Aorta (tissue), 5 donors: ENCODE data around the gene SIDT1. TPM values are rescaled to one million over a fixed set of nuclear protein-coding genes. Genes with fewer than 3 reads are reported as not detected.
A peak's percentile ranks its signal among the peaks of the same experiment; 100 is the strongest.

Source experiments
- ATAC-seq: fragments of 200-7000 bp; cut with Tn5 transposase; one replicate; pipeline ENCODE4 v1.9.1; 2022; ENCODE audit warnings: moderate library complexity; ENCODE audit not compliant: low FRiP score
- DNase-seq, 2 donors: peaks; one replicate each; pipeline ENCODE4 v3.0.0-alpha.2; 2020
- H3K27ac ChIP-seq, 2 donors: one replicate each; pipeline ENCODE4 v1.5.1; 2013; ENCODE audit warnings: low read length in 2 of 2, mild to moderate bottlenecking in 2 of 2, moderate library complexity in 2 of 2, control low read depth in 1 of 2, inconsistent platforms in 1 of 2, low read depth in 1 of 2
- H3K27me3 ChIP-seq, 2 donors: one replicate each; pipeline ENCODE4 v1.6.1; 2013; ENCODE audit warnings: control low read depth in 1 of 2, low read length in 1 of 2, mild to moderate bottlenecking in 1 of 2, moderate library complexity in 1 of 2; ENCODE audit not compliant: insufficient read depth in 2 of 2, control insufficient read depth in 1 of 2
- H3K36me3 ChIP-seq, 2 donors: one replicate each; pipeline ENCODE4 v1.6.1; 2013; ENCODE audit warnings: control low read depth in 1 of 2, low read length in 1 of 2, mild to moderate bottlenecking in 1 of 2; ENCODE audit not compliant: insufficient read depth in 2 of 2, control insufficient read depth in 1 of 2
- H3K4me1 ChIP-seq, 2 donors: one replicate each; pipeline ENCODE4 v1.6.1; 2013; ENCODE audit warnings: low read length in 2 of 2, control low read depth in 1 of 2, mild to moderate bottlenecking in 1 of 2, moderate library complexity in 1 of 2; ENCODE audit not compliant: insufficient read depth in 2 of 2, control insufficient read depth in 1 of 2
- H3K4me3 ChIP-seq, 2 donors: one replicate each; pipeline ENCODE4 v1.5.1; 2013; ENCODE audit warnings: low read length in 2 of 2, control low read depth in 1 of 2, mild to moderate bottlenecking in 1 of 2
- H3K9me3 ChIP-seq: one replicate; pipeline ENCODE4 v1.6.1; 2013; ENCODE audit warnings: mild to moderate bottlenecking, low read length; ENCODE audit not compliant: control insufficient read depth
- WGBS, 2 donors: extraction: QIAGEN DNeasy Blood & Tissue Kit; methylation state at CpG; one replicate each; pipeline ENCODE4 v1.1.7; 2013; 5-methylcytosine and 5-hydroxymethylcytosine counted together
- intact Hi-C, 2 donors: fragments of 100-400 bp; cut with DNase I; formaldehyde crosslinking; loops; one replicate each; pipeline versions ENCODE4 v1.14.2 to v1.15.0; 2022
- polyA plus RNA-seq, 2 donors: library from polyadenylated mRNA; stranded (reverse); fragments of 200-250 nt; gene quantifications; one replicate each; pipeline ENCODE4 v1.2.3, GENCODE V29; 2013
- total RNA-seq, 2 donors: library from RNA; stranded (reverse); fragmentation: NEBNext Ultra II Directional; extraction: Animal tissue kit (Norgen Biotek cat#: 25700); gene quantifications; one replicate each; pipeline ENCODE4 v1.2.1, GENCODE V29; 2021
- donor health status: healthy with polysubstance abuse.
- donor health status: Bipolar disorder and iron deficiency.
- donor health status: DM: no; HTN: no; CAD: no.
- donor health status: DM: no; HTN: no; CAD: no.
- donor health status: DM: yes; HTN: yes; CAD: no.

SIDT1 gene
- total and polyA plus RNA-seq, 4 donors, result 0.08 to 3.8 (median 2.4) TPM

- H3K27ac ChIP-seq, result no peak overlapping the region
- WGBS, 2 donors, result 49 to 52% methylated on average over 5 of the region's 5 CpGs
- no peak overlapping the region for H3K4me3 ChIP-seq
- ATAC-seq, result peak; percentile 34
- no peaks in the 10 kb centered on the region for H3K36me3 ChIP-seq
- DNase-seq, result no peak
- no peaks in the 10 kb centered on the region for H3K9me3 ChIP-seq
- peaks cover 0 to 2% of the 10 kb centered on the region in 2 donors for H3K27me3 ChIP-seq
- no peaks in the 10 kb centered on the region for H3K4me1 ChIP-seq
- intact Hi-C loops, result no loop called here
Observed at GRCh38 chr3:113614402-113614801, 82.0 kb downstream of the SIDT1 start.

- ATAC-seq (no peak), DNase-seq (peak; percentile 60 to 77)
- peaks cover 0 to 2% of the 10 kb centered on the region in 2 donors for H3K27me3 ChIP-seq
- intact Hi-C loops, result no loop called here
- no peak overlapping the region for H3K27ac ChIP-seq
- H3K9me3 ChIP-seq, result no peaks in the 10 kb centered on the region
- H3K4me3 ChIP-seq, result no peak overlapping the region
- H3K4me1 ChIP-seq, result no peaks in the 10 kb centered on the region
- 10 to 11% methylated on average over 4 of the region's 4 CpGs for WGBS, 2 donors
- H3K36me3 ChIP-seq, result no peaks in the 10 kb centered on the region
Observed at GRCh38 chr3:113615976-113616375, 83.6 kb downstream of the SIDT1 start.

- WGBS, 2 donors, result 88 to 92% methylated on average over 2 of the region's 2 CpGs
- Histone ChIP-seq H3K27ac (no peak overlapping the region), H3K36me3 (no peaks in the 10 kb centered on the region), H3K4me1 (no peaks in the 10 kb centered on the region), H3K4me3 (no peak overlapping the region), H3K9me3 (no peaks in the 10 kb centered on the region), H3K27me3 (no peaks in the 10 kb centered on the region)
- ATAC-seq (no peak), DNase-seq (no peak)
- intact Hi-C loops, result no loop called here
Observed at GRCh38 chr3:113617726-113618125, 85.4 kb downstream of the SIDT1 start.

GRCh38 chr3:113620091-113620490, 87.7 kb downstream of the SIDT1 start:
- Histone ChIP-seq H3K27me3 (no peaks in the 10 kb centered on the region), H3K9me3 (no peaks in the 10 kb centered on the region), H3K4me1 (no peaks in the 10 kb centered on the region), H3K36me3 (no peaks in the 10 kb centered on the region), H3K4me3 (no peak overlapping the region), H3K27ac (no peak overlapping the region)
- ATAC-seq, result no peak
- DNase-seq, result no peak
- intact Hi-C loops, result loop anchor here in 1 of 2 donors (10.0 kb wide), 1 partner anchor 565 kb away; no protein-coding TSS in a partner anchor

- H3K9me3 ChIP-seq, result no peaks in the 10 kb centered on the region
- DNase-seq, result no peak
Observed at GRCh38 chr3:113623324-113623723, 91.0 kb downstream of the SIDT1 start.

GRCh38 chr3:113623811-113624210, 91.5 kb downstream of the SIDT1 start:
- no peak overlapping the region for H3K4me3 ChIP-seq
- no peaks in the 10 kb centered on the region for H3K27me3 ChIP-seq
- no peak overlapping the region for H3K27ac ChIP-seq
- WGBS, 2 donors, result 70 to 76% methylated on average over 7 of the region's 7 CpGs
- no peak for DNase-seq
- no peaks in the 10 kb centered on the region for H3K4me1 ChIP-seq
- no peaks in the 10 kb centered on the region for H3K36me3 ChIP-seq
- no peak for ATAC-seq
- no peaks in the 10 kb centered on the region for H3K9me3 ChIP-seq
- intact Hi-C loops, result loop anchor here in 1 of 2 donors (10.0 kb wide), 1 partner anchor 569 kb away; no protein-coding TSS in a partner anchor

More at GRCh38 chr3:113623324-113623723, 91.0 kb downstream of the SIDT1 start:
- 23% methylated on average over 19 of the region's 19 CpGs for WGBS, 2 donors
- no peak for ATAC-seq
- intact Hi-C loops, result loop anchor here in 1 of 2 donors (10.0 kb wide), 1 partner anchor 569 kb away; no protein-coding TSS in a partner anchor
- Histone ChIP-seq H3K27me3 (no peaks in the 10 kb centered on the region), H3K4me1 (no peaks in the 10 kb centered on the region), H3K36me3 (no peaks in the 10 kb centered on the region), H3K27ac (no peak overlapping the region), H3K4me3 (no peak overlapping the region)

- ATAC-seq, result no peak
Observed at GRCh38 chr3:113625834-113626233, 93.5 kb downstream of the SIDT1 start.

GRCh38 chr3:113626503-113627371, 94.4 kb downstream of the SIDT1 start:
- Histone ChIP-seq H3K4me3 (no peak overlapping the region), H3K36me3 (no peaks in the 10 kb centered on the region), H3K27me3 (no peaks in the 10 kb centered on the region), H3K4me1 (no peaks in the 10 kb centered on the region), H3K9me3 (no peaks in the 10 kb centered on the region), H3K27ac (no peak overlapping the region)
- intact Hi-C loops, result loop anchor here (2.0 to 10.0 kb wide), 2 partner anchors 132 to 572 kb away; no protein-coding TSS in a partner anchor
- ATAC-seq (peak; percentile 86), DNase-seq (peak; percentile 69 to 79)
- 18 to 19% methylated on average over 10 of the region's 10 CpGs for WGBS, 2 donors

More at GRCh38 chr3:113625834-113626233, 93.5 kb downstream of the SIDT1 start:
- no peaks in the 10 kb centered on the region for H3K36me3 ChIP-seq
- intact Hi-C loops, result loop anchor here (2.0 to 10.0 kb wide), 2 partner anchors 131 to 571 kb away; no protein-coding TSS in a partner anchor
- no peaks in the 10 kb centered on the region for H3K27me3 ChIP-seq
- WGBS, 2 donors, result 64 to 66% methylated on average over 12 of the region's 12 CpGs
- H3K4me1 ChIP-seq, result no peaks in the 10 kb centered on the region
- DNase-seq, result no peak
- H3K27ac ChIP-seq, result no peak overlapping the region
- H3K9me3 ChIP-seq, result no peaks in the 10 kb centered on the region
- H3K4me3 ChIP-seq, result no peak overlapping the region
